NCI-H2227 treated with DMSO at 0.1 percent for 48 hours (cell line): Measurements from ENCODE around the gene GDF7.
"Not testable (repeated sequence)": the region's sequence is repeated elsewhere in the genome, so short reads cannot be mapped to it uniquely, and the experiment has no call there.

ENCODE experiments used
- DNase-seq: peaks from one replicate; lab custom pipeline; 2025; lab: John Stamatoyannopoulos, UW

Gene GDF7

GRCh38 chr2:20704886-20705285 is 37.9 kb downstream of the GDF7 start:
- DNase-seq: no peak

- no peak for DNase-seq
Measured at GRCh38 chr2:20706217-20706616, 39.3 kb downstream of the GDF7 start.

- no peak for DNase-seq
Measured at GRCh38 chr2:20706786-20707185, 39.8 kb downstream of the GDF7 start.

- DNase-seq: no peak
Measured at GRCh38 chr2:20707601-20708000, 40.7 kb downstream of the GDF7 start.

- not testable (repeated sequence) for DNase-seq
Measured at GRCh38 chr2:20711641-20712040, 44.7 kb downstream of the GDF7 start.

GRCh38 chr2:20713585-20713984 is 46.6 kb downstream of the GDF7 start:
- not testable (repeated sequence) for DNase-seq

- DNase-seq: not testable (repeated sequence)
Measured at GRCh38 chr2:20714412-20714811, 47.5 kb downstream of the GDF7 start.

- not testable (repeated sequence) for DNase-seq
Measured at GRCh38 chr2:20716164-20716563, 49.2 kb downstream of the GDF7 start.

GRCh38 chr2:20717641-20718040 is 50.7 kb downstream of the GDF7 start:
- no peak for DNase-seq

GRCh38 chr2:20722592-20723240 is 55.8 kb downstream of the GDF7 start:
- no peak for DNase-seq

GRCh38 chr2:20723543-20723942 is 56.6 kb downstream of the GDF7 start:
- no peak for DNase-seq

- DNase-seq: no peak
Measured at GRCh38 chr2:20724500-20725053, 57.6 kb downstream of the GDF7 start.

- no peak for DNase-seq
Measured at GRCh38 chr2:20725782-20726181, 58.8 kb downstream of the GDF7 start.

GRCh38 chr2:20726913-20727312 is 60.0 kb downstream of the GDF7 start:
- no peak for DNase-seq

- DNase-seq: no peak
Measured at GRCh38 chr2:20728114-20728758, 61.3 kb downstream of the GDF7 start.
